HL-60/S4 (cell line): Measurements from ENCODE around the gene TNS1.

ENCODE experiments used
- in situ Hi-C: fragments of 300-500 bp; cut with MboI; formaldehyde crosslinking; loops from 2 replicates; pipeline ENCODE4 v1.14.3; 2022; ENCODE audit warnings: low sequenced_read_pairs

TNS1 gene

DNA sequence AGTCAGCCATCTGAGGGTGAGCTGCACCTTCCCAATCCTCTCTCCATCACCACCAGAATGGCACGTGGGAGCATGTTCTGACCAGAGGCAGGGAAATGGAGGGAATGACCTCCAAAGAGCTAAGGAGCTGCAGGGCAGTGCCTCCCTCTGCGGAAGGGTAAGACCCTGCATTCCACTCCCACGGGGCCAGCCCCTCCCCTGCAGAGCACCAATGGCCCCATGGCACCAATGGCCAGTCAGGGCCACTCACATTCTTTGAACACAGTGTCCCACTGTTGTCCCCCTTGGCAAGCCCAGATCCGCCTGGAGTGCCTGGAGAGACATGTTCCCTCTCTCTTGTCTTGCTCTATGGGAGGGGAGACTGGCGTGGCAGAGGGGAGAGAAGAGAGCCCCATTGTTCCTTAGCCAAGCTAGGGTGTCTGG, 164.4 kb downstream of the TNS1 start:
- in situ Hi-C loops, result no loop called here

DNA sequence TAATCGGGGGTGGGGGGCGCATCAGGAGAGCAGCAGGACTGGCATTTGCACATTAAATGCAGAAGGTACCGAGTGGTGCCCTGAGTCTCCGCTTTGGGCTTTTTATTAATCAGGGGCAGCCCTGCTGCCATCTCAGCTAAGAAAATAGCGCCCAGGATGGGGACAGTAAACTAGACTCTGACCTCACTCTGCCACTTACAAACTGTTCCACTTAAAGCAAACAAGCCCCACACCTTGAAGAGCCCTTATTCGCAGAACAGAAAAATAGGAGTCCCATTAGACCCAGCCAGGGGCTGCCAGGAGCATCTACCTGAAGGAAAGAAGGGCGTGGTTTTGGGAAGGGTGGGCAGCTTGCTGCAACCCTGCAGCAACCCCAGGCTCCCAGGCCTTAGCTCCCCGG, 165.3 kb downstream of the TNS1 start:
- in situ Hi-C loops, result no loop called here

DNA sequence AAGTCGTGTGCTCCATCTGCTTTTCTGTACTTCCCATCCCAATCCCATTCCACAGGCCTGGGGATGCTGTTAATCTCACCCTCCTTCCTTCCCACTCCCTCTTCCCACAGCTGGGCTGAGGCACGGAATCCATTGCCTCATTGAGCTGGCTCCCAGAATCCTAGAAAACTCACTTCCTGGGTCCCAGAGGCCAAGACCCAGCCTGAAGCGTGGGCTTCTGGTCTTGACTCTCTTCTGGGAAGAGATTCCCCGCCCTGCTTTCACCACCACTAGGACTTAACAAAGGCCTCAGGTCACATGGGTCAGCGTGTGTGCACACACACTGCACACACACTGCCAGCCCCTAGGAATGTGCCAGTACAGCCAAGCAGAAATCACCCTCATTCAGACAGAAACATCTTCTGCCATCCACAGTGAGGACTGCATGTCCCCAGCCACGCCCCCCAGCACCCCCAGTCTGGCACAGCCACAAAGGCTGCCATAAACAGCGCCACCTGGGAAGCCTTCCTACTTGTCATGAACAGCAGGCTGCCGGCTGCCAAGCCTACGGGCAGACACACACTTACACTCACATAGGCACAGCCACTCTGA, 165.8 kb downstream of the TNS1 start:
- in situ Hi-C loops, result no loop called here

DNA sequence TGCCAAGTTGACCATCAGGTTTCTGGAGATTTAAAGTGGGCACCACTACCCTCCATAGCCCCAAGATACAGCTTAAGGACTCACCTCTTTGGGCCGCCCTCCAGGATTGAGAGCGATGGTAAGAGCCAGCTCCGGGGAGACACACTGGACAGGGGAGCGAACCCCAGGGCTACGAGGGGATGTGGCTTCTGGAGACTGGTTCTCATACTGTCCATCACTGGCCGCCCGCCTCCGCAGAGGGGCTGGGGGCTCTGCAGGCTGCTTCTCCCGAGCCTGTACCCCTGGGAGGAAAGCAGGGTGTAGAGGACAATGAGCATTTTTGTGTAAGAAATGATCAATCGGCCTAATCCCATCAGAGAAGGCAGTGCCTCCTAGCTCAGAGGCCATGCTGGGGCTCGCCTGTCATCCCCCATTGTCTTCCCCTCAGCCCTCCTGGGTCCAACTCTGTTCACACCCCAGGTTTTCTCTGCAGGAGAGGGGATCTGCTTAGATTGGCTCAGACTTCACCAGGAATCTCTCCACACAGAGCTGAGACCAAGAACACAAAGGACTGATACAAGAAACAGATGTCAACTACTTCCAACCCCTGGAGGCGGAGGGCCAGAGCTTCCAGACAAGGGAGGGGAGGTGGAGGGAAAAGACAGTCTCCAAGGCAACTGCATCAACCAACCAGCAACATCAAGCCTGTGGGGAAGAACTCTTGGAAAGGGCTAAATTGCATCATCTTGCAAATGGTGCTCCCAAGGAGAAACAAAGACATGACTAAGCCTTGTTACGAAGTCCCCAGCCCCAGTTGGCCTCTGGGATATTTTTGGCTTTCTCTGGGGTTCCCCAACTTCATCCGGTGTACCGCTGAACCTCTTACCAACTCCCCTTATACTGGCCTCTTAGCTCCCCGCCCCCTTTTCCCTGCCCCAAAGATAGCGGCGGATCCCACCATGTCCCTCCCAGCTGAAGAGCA, 166.6 kb downstream of the TNS1 start:
- in situ Hi-C loops, result no loop called here

DNA sequence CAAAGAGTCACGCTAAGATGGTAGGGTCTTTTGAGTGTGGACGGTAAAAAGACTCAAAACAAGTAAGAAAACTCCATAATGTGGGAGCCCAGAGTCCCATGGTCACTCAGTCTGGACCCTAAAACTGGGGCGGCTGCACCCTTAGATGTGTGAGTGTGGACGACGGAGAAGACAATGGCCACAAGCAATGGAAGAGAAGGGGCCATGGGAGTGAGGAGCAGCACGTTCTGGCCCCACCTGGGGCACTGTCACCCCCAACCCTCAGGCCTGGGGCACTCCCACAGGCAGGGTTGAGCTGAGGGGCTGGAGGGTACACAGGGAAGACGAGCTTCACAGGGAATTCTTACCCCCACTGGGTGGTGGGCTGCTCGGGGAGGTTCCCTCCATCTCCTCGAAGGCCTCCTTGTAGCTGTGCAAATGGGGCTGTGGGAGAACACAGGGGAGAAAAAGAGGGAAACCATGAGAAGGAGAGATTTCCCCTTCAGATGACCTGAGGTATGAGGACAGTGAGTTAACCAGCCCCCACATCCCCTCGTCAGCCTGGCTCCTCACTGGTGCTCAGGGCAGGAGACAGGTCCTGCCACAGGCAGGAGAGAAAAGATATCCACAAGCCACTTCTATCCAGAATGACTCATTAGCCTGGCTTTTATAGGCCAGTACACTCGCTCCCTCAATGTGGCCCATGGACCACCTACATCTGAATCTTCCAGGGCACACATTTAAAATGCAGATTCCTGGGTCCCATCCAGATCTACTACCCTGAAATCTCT, 167.9 kb downstream of the TNS1 start:
- in situ Hi-C loops, result no loop called here

DNA sequence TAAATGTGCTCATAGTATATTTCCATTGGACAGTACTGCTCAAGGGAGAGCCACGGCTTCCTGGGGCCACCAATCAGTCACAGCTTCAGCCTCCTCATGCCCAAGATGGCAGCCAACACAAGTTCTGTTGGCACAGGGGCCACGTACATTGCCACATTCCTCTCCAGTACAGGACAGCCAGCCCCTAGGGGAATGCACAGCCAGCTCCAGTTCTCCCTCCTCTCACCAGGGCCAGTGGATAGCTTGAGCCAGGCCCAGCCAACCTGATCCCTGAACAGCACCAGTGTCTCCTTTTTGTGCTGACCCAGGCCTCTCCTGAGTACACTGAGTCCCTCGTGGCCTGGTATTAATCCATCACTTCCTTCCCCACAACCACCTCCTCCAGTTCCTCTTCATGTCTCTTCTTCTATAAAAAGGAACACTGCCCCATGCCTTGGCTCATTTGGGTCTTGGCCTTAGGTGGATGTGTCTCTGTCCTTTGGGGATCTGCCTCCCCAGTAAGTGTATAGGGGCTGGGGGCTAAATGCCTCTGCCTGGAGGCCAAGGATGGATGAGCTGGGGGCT, 168.7 kb downstream of the TNS1 start:
- in situ Hi-C loops, result no loop called here

DNA sequence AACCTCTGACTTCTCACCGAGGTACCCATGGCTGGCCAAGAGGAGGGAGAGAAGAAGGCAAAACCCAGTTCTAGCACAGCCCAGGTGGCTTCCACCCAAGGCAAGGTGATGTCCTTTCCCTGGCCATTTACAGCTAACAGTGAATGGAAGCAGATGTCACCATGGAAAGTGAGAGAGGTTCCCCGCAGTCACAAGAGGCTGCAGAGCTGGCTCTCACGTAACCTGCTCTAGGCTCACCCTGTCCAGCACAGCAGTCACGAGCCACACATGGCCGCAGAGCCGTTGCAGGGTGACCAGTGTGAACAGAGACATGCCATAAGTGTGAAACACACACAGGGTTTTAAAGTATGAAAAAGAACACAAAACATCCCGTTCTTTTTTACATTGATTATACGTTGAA, 169.4 kb downstream of the TNS1 start:
- in situ Hi-C loops, result no loop called here

DNA sequence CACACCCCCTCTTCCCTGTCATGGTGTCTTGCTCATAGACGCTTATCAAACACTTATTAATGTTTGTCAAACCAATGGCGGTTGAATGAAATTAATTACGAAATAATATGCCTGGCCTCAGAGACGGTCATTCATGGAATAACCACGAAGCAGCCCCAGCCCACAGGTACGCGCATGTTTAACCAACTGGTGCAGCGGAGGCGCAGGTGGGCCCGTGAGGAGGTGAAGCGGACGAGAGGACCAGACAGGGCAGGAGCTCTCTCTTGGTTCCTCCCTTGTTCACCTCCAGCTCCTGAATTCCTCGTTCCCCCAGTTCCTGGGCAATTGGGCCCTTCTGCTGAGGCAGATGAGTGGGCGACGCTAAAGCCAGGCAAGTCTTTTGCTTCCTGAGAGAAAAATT, 169.8 kb downstream of the TNS1 start:
- in situ Hi-C loops, result no loop called here

DNA sequence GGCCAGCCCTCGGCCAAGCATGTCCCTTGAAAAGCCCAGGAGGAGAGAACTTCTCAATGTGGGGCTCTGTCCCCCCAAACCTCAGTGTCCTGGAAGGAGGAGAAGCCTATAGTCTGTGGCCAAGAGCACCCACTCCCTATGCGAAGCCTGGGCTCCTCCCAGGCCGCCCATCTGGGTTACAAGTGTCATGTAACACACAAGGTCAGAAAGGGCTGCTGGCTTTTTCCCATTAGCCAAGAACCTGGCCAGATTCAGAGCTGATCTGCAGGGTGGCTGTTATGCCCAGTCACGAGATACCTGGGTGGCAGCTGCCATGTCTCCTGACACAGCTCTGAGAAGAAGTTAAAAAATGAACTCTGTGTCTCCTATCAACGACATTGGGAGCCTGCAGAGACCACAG, 170.7 kb downstream of the TNS1 start:
- in situ Hi-C loops, result no loop called here

DNA sequence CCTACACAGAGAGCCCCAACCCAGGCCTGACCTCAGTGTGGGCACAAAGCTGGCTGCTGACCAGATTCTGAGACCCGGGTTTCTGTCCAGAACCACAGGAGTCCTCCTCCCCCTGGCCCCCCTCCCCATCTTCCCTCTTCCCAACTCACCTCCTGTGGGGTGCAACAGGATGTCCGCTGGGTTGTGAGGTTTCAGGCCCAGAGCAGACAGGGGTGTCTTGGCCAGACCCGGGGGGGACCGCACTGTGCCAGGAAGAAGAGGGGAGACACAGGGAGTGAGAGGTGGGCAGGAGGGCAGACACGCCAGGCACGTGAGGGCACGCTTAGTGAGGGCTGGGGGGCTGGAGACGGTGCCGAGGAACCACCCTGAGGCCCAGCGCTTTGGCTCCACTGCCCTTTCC, 171.5 kb downstream of the TNS1 start:
- in situ Hi-C loops, result no loop called here

DNA sequence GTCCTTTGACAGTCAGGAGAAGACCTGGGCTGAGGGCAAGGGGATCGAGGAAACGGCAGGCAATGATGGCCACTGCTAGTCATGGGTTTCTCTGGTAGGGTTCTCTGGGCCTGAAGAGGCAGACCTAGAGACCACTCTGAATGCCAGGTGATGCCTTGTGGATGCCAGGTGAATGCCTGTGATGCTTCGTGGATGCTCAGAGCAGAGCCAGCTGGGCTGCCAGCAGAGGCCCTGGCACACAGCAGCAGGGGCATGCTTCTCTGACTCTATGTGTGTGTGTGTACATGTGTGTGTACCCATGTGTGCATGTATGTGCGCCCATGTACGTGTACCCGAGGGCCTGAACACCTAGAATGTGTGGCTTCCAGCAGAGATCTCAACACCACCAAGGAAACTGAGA, 172.0 kb downstream of the TNS1 start:
- in situ Hi-C loops, result no loop called here

DNA sequence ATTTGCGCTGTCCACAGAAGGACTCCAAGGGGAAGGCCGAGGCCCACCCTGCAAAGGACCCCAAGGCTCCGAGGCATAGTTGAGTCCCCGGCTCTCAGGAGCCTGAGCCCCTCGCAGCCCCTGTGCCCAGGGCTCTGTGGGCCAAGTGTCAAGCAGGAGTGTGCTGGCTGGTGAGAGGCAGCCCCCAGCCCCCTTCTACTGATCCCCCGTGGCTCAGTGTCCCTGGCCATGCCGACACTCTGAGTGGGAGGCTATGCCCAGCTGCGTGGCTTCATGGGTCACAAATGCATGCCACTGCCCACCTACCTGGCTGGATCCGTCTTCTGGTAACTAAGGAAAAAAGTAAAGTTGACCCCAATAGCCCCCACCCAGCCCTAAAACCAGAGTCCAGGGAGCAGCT, 172.7 kb downstream of the TNS1 start:
- in situ Hi-C loops, result no loop called here

DNA sequence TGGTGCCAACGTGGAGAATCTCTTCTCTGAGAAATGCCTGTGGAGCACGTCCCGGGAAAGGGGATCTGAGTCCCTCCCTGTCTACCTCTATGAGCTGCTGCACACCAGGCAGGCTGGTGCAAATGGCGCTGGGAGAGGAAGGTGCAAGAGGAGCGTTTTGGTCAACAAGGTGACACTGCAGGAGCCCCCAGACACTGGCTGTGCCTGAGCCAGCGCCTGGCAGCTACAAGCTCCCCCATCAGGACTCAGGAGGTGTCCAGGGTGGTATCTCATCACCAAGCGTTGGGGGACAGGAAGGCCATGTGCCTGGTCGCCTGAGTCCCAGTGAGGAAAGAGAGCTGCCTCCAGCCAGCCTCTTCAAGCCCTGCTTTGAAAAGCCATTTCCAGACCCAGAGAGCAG, 173.4 kb downstream of the TNS1 start:
- in situ Hi-C loops, result no loop called here

DNA sequence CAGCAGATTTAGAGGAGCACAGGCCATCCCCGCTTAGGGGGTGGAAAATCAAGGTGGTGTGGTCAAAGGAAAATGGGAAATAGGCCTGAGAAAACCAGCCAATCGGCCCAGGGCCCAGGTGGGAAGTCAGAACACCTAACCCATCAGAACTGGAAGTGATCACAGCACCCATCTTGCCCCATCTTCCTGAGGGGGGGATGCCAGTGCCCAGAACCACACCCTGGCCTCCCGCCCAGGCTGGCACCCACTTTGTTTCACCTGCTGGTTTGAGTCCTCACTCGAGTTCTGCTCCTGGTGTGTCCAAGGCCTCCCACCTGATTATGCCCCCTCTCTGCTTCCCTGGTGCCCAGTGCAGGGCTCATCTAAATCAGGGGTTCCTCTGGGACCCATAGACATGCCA, 174.5 kb downstream of the TNS1 start:
- in situ Hi-C loops, result no loop called here

DNA sequence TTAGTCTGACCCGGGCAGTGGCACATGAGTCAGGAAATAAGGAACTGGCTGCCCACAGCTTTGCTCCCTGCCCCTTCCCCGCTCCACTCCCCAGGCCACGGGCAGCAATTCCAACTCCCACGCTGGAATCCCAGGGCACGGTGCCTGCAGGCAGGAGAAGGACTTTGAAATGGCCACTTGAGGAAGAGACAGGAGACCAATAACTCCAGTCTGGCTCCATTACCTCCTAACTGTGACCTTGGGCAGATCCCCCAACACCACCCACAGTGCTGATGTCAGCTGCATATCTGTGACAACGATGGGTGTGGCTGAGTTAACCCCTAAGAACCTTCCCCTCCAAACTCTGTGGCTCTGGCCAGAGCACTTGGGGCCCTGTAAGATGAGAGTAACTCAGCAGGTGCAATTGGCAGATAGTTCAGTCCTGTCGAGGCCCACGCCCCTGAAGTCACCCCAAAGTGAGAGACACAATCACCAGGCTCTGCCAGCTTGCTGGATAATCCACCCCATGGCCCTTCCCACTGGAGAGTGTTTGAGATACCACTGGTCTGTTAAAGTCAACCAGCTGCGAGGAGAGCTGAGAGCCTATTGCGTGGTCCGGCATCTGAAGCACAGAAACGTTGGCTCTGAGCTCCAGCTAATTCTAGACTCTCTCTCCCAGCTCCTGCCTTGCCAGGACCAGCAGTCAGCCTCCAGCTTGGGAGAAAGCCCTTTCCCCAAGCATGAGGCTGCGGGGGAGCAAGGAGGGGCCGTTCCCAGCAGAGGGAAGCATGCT, 175.2 kb downstream of the TNS1 start:
- in situ Hi-C loops, result no loop called here

DNA sequence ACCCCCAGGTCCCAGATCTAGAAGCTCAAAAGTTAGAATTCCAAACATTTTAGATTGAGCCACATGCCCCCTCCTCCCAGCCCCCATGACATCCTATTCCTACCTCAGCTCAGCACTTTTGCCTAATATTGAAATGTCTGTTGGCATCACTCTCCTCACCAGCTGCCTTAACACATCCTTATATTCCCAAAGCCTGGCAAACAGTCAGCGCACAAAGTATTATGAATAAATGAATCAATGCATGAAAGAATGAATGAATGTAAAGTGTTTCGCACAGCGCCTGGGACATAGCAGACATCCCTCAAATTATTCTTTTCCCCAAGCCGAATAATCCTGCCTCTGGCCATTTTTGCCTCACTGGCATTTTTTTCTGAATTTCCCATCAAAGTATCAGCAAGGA, 175.8 kb downstream of the TNS1 start:
- in situ Hi-C loops, result no loop called here

DNA sequence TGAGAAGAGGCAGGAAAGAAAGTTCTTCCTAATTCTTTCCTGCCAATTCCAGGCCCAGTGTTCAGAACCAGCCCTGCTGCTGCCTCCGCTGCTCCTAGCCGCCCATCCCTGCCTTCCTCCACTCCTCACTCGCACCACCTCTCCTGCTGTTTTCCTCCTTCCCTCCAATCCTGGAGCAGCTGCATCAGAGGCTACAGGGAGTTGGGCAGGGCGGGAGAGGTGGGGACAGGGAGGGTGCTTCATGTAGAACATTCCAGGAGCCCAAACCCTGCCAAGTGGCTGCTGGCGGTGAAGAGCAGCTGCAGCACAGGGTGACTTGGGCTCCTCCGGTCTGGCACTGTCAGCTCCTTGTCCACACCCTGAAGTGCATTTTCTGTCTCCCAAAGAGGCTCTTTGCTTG, 176.3 kb downstream of the TNS1 start:
- in situ Hi-C loops, result no loop called here

DNA sequence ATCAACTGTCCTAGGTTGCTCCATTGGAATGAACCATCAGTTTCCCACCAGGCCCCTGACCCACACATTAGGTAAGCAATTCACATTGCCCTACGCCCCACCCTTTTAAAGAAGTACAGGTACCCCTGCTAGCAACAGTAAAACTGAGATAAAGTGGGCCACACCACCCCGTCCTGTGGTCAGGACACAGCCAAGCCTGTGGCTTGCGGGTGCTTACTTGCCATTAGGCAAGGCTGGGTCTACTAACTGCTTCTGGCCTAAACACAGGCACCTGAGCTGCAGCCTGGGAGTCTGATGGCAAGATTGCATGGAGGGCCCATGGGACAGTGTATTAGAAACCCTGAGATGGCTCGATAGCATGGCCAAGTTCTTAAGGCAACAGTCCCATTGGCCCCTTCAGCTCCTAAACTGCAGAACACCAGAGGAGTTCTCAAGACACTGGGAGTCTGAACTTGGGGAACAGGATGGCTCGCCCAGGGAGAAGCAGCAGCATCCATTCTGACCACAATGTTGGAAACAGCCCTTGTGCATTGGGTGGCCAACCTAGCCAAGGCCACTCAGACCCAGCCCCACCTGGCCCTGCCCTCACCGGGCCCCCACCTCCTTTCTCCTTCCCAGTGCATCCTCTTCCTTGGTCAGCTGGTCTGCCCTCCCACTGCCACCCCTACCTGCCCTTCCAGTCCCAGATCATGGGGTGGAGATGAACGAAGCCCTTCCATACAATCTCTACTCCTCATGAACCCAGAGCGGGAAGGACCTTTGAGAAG, 177.1 kb downstream of the TNS1 start:
- in situ Hi-C loops, result no loop called here

DNA sequence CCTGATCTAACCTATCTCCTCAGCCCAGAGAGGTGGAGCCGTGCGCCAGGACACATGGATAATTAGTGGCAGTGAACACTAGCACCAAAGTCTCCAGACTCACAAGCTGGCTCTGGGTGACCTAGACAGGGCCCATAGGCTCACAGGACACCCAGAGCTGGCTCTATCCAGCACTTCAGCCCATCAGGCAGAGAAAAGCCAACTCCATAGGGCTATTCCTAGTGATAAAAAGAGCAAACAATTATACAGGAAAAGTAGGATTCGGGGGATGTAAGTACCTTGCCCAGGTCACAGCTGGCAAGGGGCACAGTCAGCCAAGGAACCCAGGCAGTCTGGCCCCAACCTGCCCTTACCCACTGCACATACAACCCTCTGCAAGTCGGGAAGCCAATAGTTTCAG, 178.6 kb downstream of the TNS1 start:
- in situ Hi-C loops, result no loop called here

DNA sequence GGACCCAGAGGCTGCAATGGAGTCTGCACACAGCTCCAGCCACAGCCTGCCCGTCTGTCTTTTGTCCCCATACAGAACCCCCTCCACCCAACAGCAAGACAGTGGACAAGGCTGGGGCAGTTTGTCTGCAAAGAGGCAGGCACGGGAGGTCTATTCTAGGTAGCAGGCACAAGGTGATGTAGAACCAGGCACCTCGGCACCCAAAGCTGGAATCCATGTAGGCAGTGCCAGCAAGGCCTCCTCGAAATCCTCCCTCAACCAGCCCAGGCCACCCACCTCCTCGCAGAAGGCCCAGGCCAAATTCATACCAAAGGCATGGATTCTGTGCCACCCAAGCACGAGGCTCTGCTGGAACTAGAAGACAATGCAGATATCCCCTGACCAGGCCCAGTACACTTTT, 179.2 kb downstream of the TNS1 start:
- in situ Hi-C loops, result no loop called here
